NCI-H774 (cell line): Measurements from ENCODE around the gene TRAPPC14.

ENCODE experiments used
- DNase-seq: peaks from one replicate; lab custom pipeline; 2025; lab: John Stamatoyannopoulos, UW

The TRAPPC14 gene

DNA sequence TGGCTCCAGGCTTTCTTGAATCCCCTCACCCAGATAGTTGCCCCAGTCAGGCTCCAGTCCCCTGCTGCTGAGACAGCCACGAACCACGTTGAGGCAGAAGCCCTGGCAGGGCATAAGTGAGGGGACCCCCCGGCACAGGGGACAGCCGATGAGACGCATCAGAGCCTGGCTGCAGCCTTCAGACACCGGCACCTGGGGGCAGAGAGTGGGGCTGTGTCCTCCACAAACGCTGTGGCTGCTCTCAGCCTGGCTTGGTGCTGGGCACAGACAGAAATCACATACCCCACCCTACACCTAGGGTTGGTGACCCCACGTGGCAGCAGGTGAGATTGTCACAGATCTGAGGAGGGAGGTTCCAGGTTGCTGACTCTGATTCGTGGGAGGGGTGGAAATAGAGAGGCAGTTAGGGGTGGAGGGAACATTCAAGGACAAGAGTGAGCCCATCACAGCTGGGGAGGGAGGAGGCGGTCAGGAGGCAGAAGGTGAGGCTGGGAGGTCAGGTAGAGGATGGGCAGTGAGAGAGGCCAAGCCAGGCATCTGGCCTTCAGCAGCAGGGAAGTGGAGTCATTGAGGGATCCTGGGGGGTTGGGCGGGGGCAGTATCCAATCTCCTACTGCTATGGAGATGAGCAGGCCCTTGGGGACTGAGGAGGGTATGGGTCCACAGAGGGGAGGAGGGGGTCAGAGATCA is 15.4 kb upstream of the TRAPPC14 start:
- DNase-seq = no peak

DNA sequence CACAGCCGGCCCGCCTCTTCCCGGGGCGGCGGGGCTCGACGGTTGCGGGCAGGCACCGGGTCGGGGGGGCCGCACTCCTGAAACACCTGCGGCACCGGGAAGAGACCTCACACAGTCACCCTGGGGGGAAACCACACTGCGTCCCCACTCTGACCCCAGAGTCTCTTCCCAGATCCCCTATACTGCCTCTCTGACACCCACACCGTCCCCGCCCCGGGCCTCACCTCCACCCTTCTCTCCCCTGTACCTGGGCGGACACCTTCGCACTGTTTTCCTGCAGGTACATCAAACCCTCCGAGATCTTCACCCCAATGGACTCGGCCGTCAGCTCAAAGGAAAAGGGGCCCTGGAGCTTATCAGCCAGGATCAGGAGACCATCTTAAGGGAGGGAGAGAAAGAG is 13.3 kb upstream of the TRAPPC14 start:
- DNase-seq = no peak

DNA sequence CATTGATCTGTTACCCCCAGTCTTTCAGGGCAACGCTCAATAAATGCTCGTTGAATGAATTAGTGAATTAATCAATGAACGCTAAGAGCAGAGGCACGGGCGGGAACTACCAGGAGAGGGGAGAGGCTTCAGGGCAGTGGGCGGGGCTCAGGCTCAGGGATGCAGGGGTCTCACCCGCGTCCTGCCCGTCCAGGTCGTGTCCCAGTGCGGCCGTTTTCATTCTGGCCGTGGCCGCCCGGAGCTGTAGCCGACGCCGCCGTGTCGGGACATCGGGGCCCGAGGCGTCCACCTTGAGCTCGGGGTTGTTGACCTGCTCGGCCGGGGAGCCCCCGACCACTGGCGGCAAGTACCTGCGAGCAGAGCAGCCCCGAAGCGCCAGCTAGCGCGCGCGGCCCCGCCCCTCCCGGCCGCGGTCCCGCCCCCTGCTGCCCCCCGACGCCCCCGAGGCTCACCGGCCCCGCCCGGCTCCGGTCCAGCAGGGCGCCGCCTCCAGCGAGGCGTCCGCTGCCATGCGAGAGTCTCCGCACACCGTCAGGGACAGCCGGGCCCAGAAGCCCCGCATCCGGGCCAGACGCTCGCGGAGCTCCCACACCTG is 12.7 kb upstream of the TRAPPC14 start:
- DNase-seq = no peak

DNA sequence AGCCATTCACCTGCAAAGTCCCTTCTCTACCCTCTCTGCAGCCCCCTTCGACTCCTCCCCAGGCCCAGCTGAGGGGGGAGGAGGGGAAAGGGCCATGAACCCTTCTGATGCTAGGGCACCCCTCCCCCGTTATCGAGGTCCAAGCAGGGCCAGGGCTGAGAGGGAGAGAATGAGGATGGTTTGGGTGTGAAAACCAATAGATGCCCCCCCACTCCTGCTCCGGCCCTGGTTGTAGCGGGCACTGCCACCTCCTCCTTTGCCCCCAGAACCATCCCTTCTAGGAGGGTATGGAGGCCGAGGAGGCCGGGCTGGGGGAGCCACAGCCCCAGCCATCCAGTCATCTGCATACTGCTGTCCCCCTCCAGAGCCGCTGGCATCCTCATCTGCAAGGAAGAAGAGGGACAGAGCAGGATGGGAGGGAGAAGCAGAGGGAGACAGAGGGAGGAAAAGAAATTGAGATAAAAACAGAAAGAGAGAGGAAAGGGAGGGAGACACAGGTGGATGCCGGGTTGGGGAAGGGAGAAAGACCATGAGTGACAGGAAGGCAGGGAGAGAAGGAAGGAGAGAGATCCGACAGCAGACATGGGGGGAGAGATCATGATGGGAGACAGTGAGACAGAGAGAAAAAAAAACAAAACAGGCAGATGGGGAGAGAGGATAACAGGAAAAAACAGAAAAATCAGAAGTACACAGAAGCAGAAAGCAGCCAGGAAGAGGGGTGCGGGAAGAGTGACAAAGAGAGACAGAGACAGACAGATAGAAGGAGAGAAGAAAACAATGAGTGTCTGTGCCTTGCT is 11.8 kb upstream of the TRAPPC14 start:
- no peak for DNase-seq

DNA sequence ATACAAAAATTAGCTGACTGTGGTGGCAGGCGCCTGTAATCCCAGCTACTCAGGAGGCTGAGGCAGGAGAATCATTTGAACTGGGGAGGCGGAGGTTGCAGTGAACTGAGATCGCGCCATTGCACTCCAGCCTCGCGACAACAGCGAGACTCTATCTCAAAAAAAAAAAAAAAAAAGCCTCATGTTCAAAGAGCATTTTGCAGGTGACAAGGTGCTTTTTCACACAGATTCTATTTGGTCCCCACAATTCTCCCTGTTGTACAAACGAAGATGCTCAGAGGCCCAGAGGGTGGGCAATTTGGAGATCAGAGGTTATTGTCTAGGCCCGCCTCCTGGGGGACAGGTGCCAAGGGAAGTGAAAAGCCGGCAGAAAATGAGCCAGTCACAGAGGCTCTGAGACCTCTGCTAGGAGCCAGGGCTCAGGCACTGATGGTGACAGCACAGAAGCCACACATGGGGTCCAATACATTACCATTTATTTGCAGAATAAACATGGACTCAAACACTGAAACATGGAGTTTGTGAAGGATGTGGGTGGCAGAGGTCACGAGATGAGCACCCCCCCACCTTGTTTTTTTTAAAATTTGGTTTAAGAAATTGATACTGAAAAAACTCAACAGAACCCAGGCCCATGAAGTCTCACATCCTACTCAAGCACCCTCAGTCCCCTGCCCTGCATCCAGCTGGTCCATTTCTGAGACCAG is 10.8 kb upstream of the TRAPPC14 start:
- no peak for DNase-seq

DNA sequence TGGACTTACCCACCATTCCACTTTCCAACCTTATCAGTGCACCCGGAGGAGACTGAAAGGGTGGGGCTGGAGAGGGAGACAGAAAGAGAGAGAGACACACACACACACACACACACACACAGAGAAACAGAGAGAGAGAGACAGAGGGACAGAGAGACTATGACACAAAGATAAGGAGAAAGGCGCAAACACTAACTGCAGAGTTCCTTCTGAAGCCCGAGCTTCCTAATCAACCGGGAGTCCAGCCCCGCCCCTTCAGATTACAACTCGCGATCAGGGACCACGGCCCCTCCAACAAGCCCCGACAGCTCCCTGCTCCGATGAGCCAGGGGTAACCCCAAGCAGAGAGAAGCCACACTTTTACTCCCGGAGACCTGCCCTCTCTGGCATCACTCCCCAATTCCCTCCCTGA is 9.4 kb upstream of the TRAPPC14 start:
- no peak for DNase-seq

DNA sequence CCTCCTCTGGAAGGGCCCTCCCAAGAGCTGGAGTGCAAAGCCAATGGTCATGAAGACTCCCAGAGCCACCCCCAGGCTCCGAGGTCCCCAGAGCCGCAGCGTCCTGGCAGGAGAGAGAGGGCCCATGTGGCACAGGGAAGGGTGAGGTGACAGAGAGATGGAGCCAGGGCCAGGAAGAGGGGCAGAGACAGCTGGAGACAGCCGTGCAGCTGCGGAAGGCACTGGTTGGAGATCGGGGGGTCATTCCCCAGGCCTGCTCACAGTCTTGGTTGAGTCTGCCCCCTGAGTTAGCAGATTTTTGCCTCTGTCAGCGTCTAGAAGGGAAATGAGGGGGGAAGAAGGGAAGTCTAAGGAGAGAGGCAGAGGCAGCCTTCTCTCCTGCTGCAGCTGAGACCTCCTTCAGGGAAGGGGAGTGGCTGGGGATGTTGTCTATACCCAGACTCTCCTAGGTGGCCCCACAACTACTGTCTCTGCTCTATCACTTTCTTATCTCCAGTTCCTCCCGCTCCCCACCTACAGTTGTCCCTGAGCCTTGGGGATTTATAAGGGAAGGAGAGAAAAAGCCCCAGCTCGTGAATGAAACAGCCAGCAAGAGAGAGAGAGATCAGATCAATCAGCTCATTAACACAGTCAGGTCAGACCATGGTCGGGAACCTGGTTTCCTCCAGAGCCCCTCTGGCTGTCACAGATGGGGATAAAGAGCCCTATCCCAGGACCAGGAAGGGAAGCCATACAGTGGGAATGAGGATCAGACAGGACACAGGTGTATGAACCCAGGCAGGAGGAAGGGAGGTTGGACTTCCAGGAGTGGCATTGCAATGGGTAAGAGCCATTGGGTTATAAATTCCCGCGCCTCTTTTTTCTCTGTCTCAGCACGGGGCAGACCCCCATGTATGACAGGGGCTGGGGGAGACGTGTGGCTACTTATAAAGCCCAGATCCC is 8.7 kb upstream of the TRAPPC14 start:
- DNase-seq = no peak

DNA sequence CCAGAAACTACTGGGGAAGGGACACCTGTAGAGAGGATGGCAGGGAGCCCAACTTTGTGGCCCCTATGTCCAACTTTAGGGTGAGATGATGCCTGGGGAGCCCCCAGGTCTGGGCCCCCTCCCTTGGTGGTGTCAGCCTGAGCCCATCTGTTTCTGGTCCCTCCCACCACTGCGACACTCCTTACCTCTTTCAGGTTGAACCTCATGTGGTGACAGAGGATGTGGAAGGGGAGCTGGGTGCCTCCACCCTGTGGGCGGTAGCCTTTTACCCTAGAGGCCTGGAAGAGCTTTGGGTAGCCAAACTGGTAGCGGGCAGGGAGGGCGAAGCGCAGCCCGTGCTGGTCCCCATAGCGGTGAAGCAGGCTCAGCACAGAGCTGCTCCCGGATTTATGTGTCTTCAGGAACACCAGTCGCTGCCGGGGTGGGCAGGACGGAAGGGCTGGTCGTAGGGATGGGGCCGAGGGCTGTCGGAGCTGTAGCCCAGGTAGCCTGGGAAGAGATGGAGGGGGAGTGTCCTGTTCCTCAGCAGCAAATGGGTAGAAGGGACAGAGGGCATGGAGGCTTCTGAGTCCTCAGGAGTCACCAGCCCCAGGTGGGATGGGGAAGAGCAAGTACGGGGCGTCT is 7.9 kb upstream of the TRAPPC14 start:
- no peak for DNase-seq

DNA sequence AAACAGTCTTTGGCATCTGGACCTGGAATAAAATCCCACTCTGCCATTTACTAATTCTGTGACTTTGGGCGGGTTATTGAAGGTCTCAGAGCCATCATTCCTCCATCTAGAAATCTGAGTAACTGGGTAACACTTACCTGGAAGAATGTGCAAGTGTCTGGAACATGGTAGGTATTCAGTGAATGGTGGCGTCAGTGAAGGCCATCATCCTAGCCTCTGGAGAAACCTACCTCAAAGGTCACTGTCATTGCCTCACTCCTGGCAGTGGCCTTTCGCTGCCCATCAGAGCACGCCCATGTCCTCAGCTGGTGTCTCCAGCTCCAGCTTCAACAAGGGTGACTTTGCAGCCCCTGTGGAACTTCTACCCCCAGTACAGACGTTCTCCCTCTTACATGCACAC is 5.3 kb upstream of the TRAPPC14 start:
- no peak for DNase-seq

DNA sequence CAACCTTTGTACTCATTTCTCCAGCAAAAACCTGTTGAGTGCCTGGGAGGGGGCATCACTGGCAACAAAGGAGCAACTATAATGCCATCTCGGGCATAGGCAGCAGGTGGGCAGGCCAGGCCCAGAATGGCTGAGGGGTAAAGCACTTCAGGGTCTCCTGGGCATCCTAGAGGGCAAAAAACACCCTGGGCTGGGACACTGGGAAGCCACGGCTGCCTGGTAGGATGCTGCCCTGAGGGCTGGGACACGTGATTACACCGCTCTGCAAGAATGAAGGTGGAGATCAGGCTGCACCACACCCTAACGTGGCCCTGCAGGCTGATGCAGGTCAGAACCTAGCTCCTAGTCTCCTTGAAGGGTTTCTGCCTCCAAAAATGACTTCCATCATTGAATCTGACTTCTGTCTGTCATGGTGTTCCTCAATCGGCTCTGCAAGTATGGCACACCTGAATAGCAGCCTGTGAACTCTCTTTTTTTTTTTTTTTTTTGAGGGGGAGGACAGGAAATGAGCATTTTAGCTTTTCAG is 4.5 kb upstream of the TRAPPC14 start:
- no peak for DNase-seq

DNA sequence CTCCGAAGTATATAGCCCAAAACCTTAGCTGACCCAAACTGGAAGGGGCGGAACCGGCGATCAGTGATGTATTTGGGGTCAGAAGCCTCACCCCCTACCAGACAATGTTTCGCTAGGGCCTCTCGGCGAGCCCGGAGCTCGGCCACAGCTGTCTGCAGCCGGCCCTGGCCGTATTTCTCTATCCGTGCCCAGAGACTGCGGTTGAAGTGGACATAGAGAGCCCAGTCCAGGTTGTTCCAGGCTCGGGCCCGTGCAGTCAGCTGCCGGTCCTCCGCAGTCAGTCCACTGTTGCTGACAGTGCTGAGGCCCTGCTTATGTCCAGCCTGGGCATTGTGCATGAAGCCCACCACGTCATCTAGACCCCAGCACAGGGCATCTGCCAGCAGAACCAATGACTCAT is 1.5 kb upstream of the TRAPPC14 start:
- DNase-seq = no peak

DNA sequence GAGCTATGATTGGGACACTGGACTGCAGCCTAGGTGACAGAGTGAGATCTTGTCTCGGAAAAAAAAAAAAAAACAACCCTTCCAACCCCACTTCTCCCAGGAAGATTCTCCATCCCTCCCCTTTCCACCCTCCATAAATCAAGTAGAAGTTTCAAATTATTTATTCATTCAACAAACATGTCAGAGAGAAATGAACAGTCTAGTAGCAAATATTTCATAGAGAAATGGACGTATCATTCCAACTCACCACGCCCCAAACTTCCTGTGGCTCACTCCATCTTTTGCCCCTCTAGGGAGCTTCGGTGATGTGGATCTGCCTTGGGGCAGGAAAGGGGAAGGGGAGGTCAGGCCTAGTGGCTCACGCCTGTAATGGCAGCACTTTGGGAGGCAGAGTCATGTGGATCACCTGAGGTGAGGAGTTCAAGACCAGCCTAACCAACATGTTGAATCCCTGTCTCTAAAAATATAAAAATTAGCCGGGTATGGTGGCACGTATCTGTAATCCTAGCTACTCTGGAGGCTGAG is 638 bp upstream of the TRAPPC14 start:
- no peak for DNase-seq

DNA sequence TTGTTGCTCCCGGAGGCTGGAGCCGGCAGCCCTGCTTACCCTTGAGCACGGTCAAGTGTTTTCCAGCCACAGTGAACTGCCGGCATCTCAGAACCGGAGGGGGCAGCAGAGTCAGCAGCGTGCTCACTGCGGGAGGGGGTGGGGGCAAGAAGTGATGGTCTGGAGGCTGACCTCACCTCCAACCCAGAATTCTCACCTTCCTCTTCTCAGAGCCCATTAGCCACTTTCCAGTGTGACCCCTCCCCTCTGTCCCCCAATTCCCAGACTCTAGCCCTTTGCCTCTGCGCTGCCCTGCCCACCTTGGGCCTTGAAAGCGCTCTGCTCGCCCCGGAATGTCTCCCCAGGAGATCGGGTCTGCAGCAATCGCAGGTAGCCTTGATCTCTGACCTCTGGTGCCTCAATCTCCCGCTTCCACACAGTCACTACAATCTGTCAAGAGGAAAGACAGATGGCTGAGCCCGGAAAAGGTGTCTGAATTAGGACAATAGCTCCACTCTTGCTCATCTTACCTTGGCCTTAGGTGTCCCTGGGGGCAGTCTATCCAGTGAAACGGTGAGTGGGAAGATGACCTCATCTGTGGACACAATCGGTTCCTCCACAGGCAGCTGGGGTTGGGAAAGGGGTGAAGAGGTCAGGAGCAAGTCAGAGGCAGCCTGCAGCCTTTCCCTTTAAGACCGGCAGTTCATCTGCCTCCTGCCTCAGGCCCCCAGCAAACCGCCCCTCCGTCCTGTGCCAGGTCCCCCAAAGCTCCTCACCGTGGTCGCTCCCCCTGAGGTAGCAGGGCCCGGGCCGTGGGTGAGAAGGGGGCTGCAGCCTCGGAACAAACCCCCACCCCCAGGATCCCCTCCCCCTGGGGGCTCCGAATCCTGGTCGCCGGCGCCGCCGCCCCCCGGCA is 942 bp downstream of the TRAPPC14 start:
- DNase-seq = no peak

DNA sequence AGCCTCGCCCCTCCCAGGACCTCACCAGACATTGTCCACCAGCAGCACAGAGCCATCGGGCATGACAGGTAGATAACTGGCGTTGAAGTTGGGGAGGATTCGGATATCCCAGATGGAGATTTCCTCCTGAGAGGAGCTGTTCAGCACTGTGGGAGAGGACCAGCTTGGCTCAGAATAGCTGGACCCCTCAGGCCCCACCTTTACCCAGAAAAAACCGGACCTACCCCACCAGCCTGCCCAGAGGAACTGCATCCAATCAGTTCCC is 1.5 kb downstream of the TRAPPC14 start:
- DNase-seq = no peak

DNA sequence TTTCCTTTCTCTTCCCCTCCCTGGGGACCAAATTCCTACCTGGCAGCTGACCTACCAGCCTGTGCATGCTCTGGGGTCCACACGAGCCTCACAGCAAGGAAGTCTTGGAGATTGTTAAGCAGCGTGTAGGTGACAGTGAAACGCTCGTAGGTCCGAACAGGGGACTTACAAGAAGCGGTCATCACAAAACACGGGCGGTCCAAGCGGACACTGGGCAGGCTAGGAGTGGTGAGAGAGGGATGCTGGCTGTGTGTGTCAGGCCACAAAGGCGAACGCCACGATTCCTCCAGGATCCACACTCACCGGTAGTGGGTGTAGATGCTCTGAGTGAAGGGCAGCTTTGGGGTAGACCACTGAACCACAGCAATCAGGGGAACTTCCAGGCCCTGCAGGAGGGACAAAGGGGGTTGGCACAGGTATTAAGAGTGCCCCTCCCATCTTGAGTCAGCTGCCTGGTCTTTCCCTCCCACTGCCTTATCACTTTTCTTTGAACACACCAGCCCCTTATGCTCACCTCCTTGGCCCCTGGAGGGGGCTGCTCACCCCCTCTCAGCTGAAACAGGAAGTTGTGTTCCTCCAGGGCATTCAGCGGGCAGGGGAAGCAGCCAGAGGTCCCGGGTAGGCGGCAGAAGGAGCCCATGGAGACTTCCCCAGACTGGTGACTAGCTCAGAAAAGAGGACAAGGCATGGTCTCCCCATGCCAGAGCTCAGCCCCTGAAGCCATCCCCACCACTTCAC is 2.0 kb downstream of the TRAPPC14 start:
- DNase-seq = no peak

DNA sequence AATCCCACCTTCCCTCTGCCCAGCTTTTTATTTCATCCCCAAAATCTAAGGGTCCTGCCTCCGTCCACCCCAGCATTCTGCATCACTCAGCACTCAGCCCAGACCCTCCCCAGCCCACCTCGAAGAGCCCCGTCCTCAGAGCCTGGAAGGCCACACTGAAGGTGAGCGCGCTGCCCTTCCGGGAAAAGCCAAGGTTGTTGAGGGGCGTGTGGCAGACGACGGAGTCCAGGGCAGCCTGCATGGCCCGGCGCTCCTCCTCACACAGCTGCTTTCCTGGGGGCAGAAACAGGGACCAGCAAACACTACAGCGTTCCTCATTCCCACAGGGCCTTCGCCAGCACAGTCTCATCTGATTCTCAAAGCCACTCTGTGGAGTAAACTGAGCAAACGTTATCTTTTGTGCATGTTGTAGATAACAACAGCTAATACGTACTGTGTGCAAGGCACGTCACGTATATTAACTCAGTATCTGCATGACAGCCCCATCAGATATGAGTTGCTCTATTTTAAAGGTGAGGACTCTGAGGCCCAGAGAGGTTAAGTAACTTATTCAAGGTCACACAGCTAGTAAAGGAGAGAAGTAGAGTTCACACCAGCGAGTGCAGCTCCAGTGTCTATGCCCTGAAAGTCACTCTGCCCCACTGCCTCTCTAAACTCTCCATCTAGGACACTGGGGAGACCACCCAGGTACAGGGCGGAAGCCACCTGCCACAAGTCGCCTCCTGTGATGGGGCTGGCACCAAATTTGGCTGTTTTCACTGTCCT is 2.8 kb downstream of the TRAPPC14 start:
- no peak for DNase-seq

DNA sequence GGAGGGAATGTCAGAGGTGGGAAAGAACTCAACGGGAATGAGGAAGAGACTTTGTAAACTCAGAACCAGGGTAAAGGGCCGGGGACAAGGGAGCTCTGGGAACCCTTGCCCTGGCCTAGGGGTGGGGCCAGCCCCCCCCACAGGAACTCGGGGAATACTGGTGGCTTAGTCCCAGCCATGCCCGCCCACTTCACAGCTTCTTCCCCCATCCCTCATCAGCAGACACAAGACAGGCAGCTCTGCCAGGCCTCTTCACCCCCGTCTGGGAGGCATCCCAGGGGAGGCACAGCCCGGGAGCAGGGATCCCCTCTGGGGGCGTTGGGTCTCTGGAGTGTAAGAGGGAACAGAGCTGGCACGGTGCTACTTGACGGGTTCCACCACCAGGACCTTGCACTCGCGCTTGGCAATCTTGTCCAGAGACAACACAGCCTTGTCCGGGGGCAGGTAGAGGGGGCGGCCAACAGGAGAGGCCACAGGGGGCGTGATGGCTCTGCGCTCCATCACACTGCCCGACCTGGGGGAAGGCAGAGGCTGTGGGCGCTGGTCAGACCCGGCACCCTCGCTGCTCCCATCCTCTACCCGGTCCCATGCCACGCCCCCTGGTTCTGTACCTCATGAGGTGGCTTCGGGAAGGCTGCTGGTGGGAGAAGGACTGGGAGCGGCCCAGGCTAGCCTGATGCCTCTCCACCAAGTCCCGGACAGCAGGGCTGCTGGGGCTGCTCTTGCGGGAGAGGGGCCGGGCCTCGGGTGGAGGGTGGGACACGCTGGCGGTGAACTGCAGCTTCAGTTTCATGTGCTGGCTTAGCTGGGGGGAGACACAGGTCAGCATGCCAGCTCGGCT is 3.7 kb downstream of the TRAPPC14 start:
- no peak for DNase-seq
